GM21447 (cell line): ENCODE data around the gene FAAP20.

Experiments
- ATAC-seq: cut with Tn5 transposase; IDR thresholded peaks from one replicate; pipeline ENCODE4 v1.9.1; 2021; ENCODE audit not compliant: unreplicated experiment

Gene FAAP20

GRCh38 chr1:2194319-2194897 lies at the start of gene FAAP20:
TSS of gene FAAP20 (minus strand) at chr1:2194772. CDS start at chr1:2194749, 23 bp downstream.
- peak; percentile 41 for ATAC-seq

GRCh38 chr1:2242814-2243725 lies 48.5 kb upstream of the FAAP20 start:
- ATAC-seq = no peak

- ATAC-seq = no peak
Measured at GRCh38 chr1:2241820-2242219, 47.2 kb upstream of the FAAP20 start.

- no peak for ATAC-seq
Measured at GRCh38 chr1:2240270-2241156, 45.9 kb upstream of the FAAP20 start.

GRCh38 chr1:2239384-2239985 lies 44.9 kb upstream of the FAAP20 start:
- no peak for ATAC-seq

- no peak for ATAC-seq
Measured at GRCh38 chr1:2239013-2239370, 44.4 kb upstream of the FAAP20 start.

- ATAC-seq = no peak
Measured at GRCh38 chr1:2238361-2239012, 43.9 kb upstream of the FAAP20 start.

GRCh38 chr1:2237773-2238172 lies 43.2 kb upstream of the FAAP20 start:
- no peak for ATAC-seq

GRCh38 chr1:2236695-2237677 lies 42.4 kb upstream of the FAAP20 start:
- ATAC-seq = no peak

- no peak for ATAC-seq
Measured at GRCh38 chr1:2235300-2235998, 40.9 kb upstream of the FAAP20 start.

GRCh38 chr1:2234762-2235113 lies 40.2 kb upstream of the FAAP20 start:
- no peak for ATAC-seq

- peak; percentile 64 for ATAC-seq
Measured at GRCh38 chr1:2233997-2234761, 39.6 kb upstream of the FAAP20 start.

GRCh38 chr1:2233468-2233867 lies 38.9 kb upstream of the FAAP20 start:
- ATAC-seq = no peak

- no peak for ATAC-seq
Measured at GRCh38 chr1:2232916-2233438, 38.4 kb upstream of the FAAP20 start.

- no peak for ATAC-seq
Measured at GRCh38 chr1:2232255-2232915, 37.8 kb upstream of the FAAP20 start.

GRCh38 chr1:2231532-2232254 lies 37.1 kb upstream of the FAAP20 start:
- no peak for ATAC-seq
